ENCODE results near the gene TIAM2.

DNA sequence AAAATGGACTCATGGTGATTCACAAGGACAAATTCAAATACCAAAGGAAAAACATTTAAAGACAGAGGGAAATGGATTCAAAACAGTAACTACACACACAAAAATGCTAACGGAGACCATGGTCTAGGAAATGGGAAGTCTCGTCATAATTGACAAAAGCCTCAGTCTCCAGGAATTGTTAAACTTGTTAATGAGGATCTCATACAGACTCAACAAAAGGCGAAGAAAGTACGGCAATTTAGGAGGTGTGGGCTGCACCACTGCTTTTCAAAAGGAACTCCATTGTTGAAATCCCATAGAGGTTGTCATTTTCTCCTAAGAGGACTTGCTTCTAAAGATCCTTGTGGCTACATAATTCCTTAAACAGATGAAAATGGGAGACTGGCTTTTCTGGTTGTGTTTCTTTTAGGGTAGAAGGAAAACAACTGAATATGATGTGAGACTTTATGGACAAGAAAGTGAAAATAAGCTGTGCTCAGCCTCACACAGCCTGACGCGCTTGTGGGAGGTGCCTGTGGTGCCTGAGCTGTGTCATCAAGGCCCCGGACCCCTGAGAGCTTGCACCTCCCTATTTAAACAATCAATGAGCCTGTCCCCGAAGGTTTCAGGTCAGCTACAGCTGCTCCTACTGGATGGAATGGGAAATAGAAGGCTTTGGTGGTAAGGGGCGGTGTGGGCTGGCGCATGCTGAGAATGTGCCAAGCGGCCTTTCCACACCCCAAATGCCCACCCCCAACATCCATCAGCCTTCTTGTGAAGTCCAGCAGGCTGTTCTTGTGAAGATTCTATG, 266.2 kb downstream of the TIAM2 start:
- no peak for TF ChIP-seq POLR2A (IDR thresholded peaks at IDR 0.05)
- TF ChIP-seq, protein P1, sequence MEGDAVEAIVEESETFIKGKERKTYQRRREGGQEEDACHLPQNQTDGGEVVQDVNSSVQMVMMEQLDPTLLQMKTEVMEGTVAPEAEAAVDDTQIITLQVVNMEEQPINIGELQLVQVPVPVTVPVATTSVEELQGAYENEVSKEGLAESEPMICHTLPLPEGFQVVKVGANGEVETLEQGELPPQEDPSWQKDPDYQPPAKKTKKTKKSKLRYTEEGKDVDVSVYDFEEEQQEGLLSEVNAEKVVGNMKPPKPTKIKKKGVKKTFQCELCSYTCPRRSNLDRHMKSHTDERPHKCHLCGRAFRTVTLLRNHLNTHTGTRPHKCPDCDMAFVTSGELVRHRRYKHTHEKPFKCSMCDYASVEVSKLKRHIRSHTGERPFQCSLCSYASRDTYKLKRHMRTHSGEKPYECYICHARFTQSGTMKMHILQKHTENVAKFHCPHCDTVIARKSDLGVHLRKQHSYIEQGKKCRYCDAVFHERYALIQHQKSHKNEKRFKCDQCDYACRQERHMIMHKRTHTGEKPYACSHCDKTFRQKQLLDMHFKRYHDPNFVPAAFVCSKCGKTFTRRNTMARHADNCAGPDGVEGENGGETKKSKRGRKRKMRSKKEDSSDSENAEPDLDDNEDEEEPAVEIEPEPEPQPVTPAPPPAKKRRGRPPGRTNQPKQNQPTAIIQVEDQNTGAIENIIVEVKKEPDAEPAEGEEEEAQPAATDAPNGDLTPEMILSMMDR (IDR thresholded peaks at IDR 0.05), result no peak
